Left lung (tissue), 10 donors: ENCODE data around the gene SLC17A9. TPM values are rescaled to one million over a fixed set of nuclear protein-coding genes. Genes with fewer than 3 reads are reported as not detected.

Experiments
- ATAC-seq: fragments of 200-7000 bp; cut with Tn5 transposase; one replicate; pipeline ENCODE4 v1.9.1; 2020; ENCODE audit warnings: moderate library complexity
- DNase-seq, 4 donors: peaks; one replicate each; pipeline ENCODE4 v3.0.0-alpha.2; 2013 to 2020
- H3K27ac ChIP-seq, 2 donors: fragments of 200-600 bp; sonication (generic) in 1 of 2; one replicate each; pipeline versions ENCODE4 v1.5.0 to v1.8.0; 2020 to 2021
- H3K27me3 ChIP-seq, 2 donors: fragments of 200-600 bp; sonication (generic) in 1 of 2; one replicate each; pipeline versions ENCODE4 v1.5.0 to v1.8.0; 2020 to 2021
- H3K36me3 ChIP-seq, 2 donors: fragments of 200-600 bp; sonication (generic) in 1 of 2; one replicate each; pipeline versions ENCODE4 v1.5.0 to v1.8.0; 2020 to 2021
- H3K4me1 ChIP-seq, 2 donors: fragments of 200-600 bp; one replicate each; pipeline ENCODE4 v1.8.0; 2021
- H3K4me3 ChIP-seq, 2 donors: fragments of 200-600 bp; sonication (generic) in 1 of 2; one replicate each; pipeline versions ENCODE4 v1.5.0 to v1.8.0; 2020 to 2021; ENCODE audit warnings: mild to moderate bottlenecking in 1 of 2
- H3K9me3 ChIP-seq, 2 donors: fragments of 200-600 bp; sonication (generic) in 1 of 2; one replicate each; pipeline versions ENCODE4 v1.5.0 to v1.8.0; 2020 to 2021
- intact Hi-C, 2 donors: fragments of 100-400 bp; cut with DNase I; formaldehyde crosslinking; loops; one replicate each; pipeline versions ENCODE4 v1.11.2 to v1.14.2; 2022
- polyA plus RNA-seq, 6 donors: library from polyadenylated mRNA; unstranded; fragments of 120-200 nt; gene quantifications; one replicate each; pipeline ENCODE4 v1.2.1, GENCODE V29; 2013; ENCODE audit not compliant: insufficient read length in 6 of 6
- total RNA-seq, 2 donors: library from RNA; stranded (reverse); fragmentation: NEBNext Ultra II Directional; extraction: Animal tissue kit (Norgen Biotek cat#: 25700); gene quantifications; one replicate each; pipeline ENCODE4 v1.2.1, GENCODE V29; 2021
- TF ChIP-seq, protein P1 (sequence below), 2 donors: fragments of 200-600 bp; sonication (generic) in 1 of 2; IDR thresholded peaks; one replicate each; pipeline versions ENCODE4 v1.5.0 to v1.8.0; 2021; ENCODE audit warnings: antibody characterized with exemption in 2 of 2
- donor health status: DM: no; HTN: yes; CAD: no.
- donor health status: DM: no; HTN: no; CAD: no.

The SLC17A9 gene
- total and polyA plus RNA-seq, 8 donors: 2.1 to 18.1 (median 3.7) TPM

DNA sequence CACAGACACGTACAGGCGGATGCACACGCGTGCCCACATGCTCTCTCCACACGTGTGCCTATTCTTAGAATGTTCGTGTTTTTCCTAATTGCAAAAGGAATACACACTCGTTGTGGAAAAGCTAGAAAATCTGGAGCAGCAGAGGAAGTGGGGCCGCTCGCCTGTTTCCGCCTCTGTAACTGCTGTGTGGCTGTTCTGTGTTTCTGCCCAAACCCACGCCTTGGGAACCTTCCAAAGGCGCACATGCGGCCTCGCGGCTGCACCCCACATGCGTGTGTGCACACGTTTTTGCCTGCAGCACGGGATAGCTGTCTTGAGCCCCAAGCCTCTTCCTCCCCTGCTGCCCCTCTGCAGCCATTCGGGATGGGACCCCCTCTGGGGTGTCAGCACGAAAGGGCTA lies 12.2 kb downstream of the SLC17A9 start:
- no peak overlapping the region for H3K4me3 ChIP-seq
- no peak for ATAC-seq
- TF ChIP-seq, protein P1, sequence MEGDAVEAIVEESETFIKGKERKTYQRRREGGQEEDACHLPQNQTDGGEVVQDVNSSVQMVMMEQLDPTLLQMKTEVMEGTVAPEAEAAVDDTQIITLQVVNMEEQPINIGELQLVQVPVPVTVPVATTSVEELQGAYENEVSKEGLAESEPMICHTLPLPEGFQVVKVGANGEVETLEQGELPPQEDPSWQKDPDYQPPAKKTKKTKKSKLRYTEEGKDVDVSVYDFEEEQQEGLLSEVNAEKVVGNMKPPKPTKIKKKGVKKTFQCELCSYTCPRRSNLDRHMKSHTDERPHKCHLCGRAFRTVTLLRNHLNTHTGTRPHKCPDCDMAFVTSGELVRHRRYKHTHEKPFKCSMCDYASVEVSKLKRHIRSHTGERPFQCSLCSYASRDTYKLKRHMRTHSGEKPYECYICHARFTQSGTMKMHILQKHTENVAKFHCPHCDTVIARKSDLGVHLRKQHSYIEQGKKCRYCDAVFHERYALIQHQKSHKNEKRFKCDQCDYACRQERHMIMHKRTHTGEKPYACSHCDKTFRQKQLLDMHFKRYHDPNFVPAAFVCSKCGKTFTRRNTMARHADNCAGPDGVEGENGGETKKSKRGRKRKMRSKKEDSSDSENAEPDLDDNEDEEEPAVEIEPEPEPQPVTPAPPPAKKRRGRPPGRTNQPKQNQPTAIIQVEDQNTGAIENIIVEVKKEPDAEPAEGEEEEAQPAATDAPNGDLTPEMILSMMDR (IDR thresholded peaks at IDR 0.05): no peak
- intact Hi-C loops: no loop called here
- no peaks in the 10 kb centered on the region for H3K4me1 ChIP-seq
- no peaks in the 10 kb centered on the region for H3K9me3 ChIP-seq
- H3K36me3 ChIP-seq: peaks cover 0 to 48% of the 10 kb centered on the region in 2 donors
- DNase-seq: peak in 1 of 4 donors; percentile 47
- no peak overlapping the region for H3K27ac ChIP-seq
- H3K27me3 ChIP-seq: peaks cover 0 to 20% of the 10 kb centered on the region in 2 donors

DNA sequence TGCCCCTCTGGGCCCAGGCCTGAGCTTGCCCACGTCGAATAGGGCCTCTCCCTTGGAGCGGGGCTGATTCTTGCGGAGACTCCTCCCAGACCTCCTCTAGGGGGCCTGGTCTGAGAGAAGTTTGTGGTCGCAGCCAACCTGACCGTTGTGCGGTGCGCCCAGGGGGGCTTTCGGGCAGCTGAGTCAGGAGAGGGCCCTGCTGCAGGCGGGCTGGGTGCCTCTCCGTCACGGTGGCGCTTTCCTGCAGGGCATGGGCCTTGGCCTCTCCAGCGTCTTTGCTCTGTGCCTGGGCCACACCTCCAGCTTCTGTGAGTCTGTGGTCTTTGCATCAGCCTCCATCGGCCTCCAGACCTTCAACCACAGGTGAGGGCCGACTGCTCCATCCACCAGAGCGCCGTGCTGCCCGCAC lies 12.9 kb downstream of the SLC17A9 start:
- ATAC-seq: no peak
- DNase-seq: peak in 1 of 4 donors; percentile 75
- TF ChIP-seq, protein P1 (IDR thresholded peaks at IDR 0.05): no peak

DNA sequence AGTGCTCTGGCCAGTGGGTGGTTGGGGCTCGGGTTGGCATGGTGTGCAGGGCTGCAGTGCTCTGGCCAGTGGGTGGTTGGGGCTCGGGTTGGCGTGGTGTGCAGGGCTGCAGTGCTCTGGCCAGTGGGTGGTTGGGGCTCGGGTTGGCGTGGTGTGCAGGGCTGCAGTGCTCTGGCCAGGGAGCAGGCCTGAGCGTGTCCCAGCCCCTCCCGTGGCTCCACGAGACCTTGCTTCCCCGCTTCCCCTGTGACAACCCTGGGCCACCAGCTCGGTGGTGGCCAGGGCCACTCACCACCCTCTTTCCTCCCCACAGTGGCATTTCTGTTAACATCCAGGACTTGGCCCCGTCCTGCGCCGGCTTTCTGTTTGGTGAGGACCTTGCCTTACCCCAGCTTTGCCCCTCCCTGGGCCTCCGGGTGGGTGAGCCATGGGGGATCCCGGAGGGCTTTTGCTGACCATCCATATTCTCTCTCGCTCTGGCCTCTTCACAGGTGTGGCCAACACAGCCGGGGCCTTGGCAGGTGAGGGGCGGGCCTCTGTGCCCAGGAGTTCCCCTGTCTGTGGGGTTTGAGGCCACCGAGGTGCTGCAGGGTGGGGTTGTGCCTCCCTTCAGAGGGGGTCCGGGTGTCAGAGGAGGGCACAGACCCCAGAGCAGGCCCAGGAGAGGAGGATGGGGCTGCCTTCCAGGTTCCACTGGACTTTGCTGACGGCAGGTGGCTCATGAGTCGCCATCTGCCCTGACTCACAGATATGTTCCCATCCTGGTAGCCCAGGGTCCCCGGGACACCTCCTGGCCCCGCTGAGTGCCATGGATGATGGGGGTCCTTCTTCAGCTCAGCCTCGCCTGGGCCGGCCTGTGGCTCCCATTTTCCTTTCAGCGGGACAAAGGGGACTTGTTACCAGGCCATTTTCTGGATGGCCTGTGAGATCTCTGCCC lies 14.0 kb downstream of the SLC17A9 start:
- H3K4me3 ChIP-seq: no peak overlapping the region
- no peak overlapping the region for H3K27ac ChIP-seq
- peaks cover 0 to 42% of the 10 kb centered on the region in 2 donors for H3K36me3 ChIP-seq
- H3K4me1 ChIP-seq: no peaks in the 10 kb centered on the region
- H3K9me3 ChIP-seq: no peaks in the 10 kb centered on the region
- DNase-seq: peak in 1 of 4 donors; percentile 55
- intact Hi-C loops: no loop called here
- no peak for ATAC-seq
- TF ChIP-seq, protein P1 (IDR thresholded peaks at IDR 0.05): no peak
- H3K27me3 ChIP-seq: peaks cover 5 to 36% of the 10 kb centered on the region in 2 donors

More for the DNA sequence above, 12.9 kb downstream of the SLC17A9 start:
- Histone ChIP-seq H3K9me3 (no peaks in the 10 kb centered on the region), H3K27me3 (peaks cover 2 to 26% of the 10 kb centered on the region in 2 donors), H3K4me1 (no peaks in the 10 kb centered on the region), H3K36me3 (peaks cover 0 to 48% of the 10 kb centered on the region in 2 donors), H3K4me3 (no peak overlapping the region), H3K27ac (no peak overlapping the region)
- intact Hi-C loops: no loop called here

DNA sequence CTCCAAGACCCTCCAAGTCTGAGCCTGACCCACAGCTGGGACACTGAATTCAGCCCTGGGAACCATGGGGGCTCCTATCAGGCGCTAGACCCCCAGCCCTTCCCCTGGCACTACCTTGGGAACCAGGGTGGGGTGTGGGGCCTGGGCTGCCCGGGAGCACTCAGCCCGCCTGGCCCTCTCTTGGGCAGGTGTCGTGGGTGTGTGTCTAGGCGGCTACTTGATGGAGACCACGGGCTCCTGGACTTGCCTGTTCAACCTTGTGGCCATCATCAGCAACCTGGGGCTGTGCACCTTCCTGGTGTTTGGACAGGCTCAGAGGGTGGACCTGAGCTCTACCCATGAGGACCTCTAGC lies 14.6 kb downstream of the SLC17A9 start:
- H3K27ac ChIP-seq: no peak overlapping the region
- ATAC-seq: no peak
- peaks cover 0 to 36% of the 10 kb centered on the region in 2 donors for H3K36me3 ChIP-seq
- H3K27me3 ChIP-seq: peaks cover 5 to 36% of the 10 kb centered on the region in 2 donors
- no peak overlapping the region for H3K4me3 ChIP-seq
- TF ChIP-seq, protein P1 (IDR thresholded peaks at IDR 0.05): no peak
- intact Hi-C loops: no loop called here
- H3K4me1 ChIP-seq: no peaks in the 10 kb centered on the region
- H3K9me3 ChIP-seq: no peaks in the 10 kb centered on the region
- DNase-seq: peak in 1 of 4 donors; percentile 38

DNA sequence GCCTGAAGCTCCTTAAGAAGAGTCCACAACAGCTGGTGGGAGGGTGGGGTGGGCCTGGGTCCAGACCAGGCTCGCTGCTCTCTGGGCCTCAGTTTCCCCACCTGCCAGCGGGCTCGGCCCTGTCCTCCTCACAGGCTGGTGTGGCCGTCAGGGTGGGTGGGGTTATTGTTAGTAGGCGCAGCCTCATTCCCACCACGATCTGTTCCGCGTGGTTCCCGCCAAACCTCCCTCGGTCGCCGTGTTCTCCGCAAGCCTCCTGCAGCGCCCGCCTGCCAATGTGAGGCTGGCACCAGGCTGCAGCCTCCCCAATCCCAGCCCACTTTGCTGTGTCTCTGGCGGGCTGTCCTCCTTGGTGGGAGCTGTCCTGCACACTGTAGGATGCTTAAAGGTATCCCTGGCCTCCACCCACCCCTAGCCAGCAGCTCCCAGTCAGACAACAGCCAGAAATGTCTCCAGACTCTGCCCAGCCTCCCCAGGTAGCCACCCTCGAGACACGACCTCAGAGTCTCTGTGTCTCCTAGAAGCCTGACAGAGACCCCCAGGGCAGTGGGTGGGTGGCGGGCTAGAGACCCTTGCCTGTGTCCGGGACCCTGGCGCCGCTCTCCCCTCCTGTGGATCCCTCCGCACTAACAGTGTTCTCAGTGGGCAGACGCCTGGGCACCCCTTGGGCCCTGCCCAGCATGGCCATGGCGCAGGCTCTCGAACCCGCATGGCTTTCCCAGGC lies 15.3 kb downstream of the SLC17A9 start:
- H3K27ac ChIP-seq: no peak overlapping the region
- peaks cover 3% of the 10 kb centered on the region in 2 donors for H3K4me1 ChIP-seq
- intact Hi-C loops: no loop called here
- no peak overlapping the region for H3K4me3 ChIP-seq
- TF ChIP-seq, protein P1 (IDR thresholded peaks at IDR 0.05): no peak
- peaks cover 8 to 41% of the 10 kb centered on the region in 2 donors for H3K27me3 ChIP-seq
- peaks cover 0 to 29% of the 10 kb centered on the region in 2 donors for H3K36me3 ChIP-seq
- no peaks in the 10 kb centered on the region for H3K9me3 ChIP-seq
- ATAC-seq (no peak), DNase-seq (peak in 1 of 4 donors; percentile 68)
